ENCODE data around the gene GPATCH4. TPM values are rescaled to one million over a fixed set of nuclear protein-coding genes. Genes with fewer than 3 reads are reported as not detected.

GPATCH4 gene
- total RNA-seq, 1 experiment from 2014 or later, result 71.7 TPM

- WGBS (ENCODE audit: extremely low coverage, insufficient read length, low lambda C conversion rate), result no CpG with 5 or more reads among the region's 9 CpGs
- no peak overlapping the region for H2BK20ac ChIP-seq (ENCODE audit: low read depth, low read length, poor library complexity, severe bottlenecking)
- H3K9me3 Mint-ChIP-seq, result no peaks in the 10 kb centered on the region
Observed at GRCh38 chr1:156547982-156548381, 53.3 kb downstream of the GPATCH4 start.

More at GRCh38 chr1:156547982-156548381, 53.3 kb downstream of the GPATCH4 start:
- H3K4me1 Mint-ChIP-seq, result no peaks in the 10 kb centered on the region
- no peaks in the 10 kb centered on the region for H4K20me1 ChIP-seq (ENCODE audit: control insufficient read depth, insufficient read depth, insufficient read length)
- no peak overlapping the region for H3T11ph ChIP-seq (ENCODE audit: low read length)
- H3K27me3 Mint-ChIP-seq (ENCODE audit: low read depth), result no peaks in the 10 kb centered on the region
- H3K23me2 ChIP-seq (ENCODE audit: insufficient read length, low read depth, low read length, poor library complexity, severe bottlenecking), result no peaks in the 10 kb centered on the region
- H4K91ac ChIP-seq (ENCODE audit: insufficient read length, low read depth, low read length), result no peak overlapping the region
- H2BK15ac ChIP-seq (ENCODE audit: low read depth, low read length), result no peak overlapping the region
- no peak overlapping the region for H3K14ac ChIP-seq (ENCODE audit: insufficient read depth, low read length)
- no peaks in the 10 kb centered on the region for H3K79me2 ChIP-seq (ENCODE audit: insufficient read depth, low read length)
- no peak overlapping the region for H3K27ac ChIP-seq (ENCODE audit: insufficient read length, low read depth, low read length)
- H4K8ac ChIP-seq (replicated peaks; ENCODE audit: insufficient read length, low read depth, low read length), result no peak overlapping the region
- no peak for TF ChIP-seq CTCF (conservative IDR thresholded peaks at IDR 0.05)
- H2BK5ac ChIP-seq (ENCODE audit: insufficient read length, low read length), result no peak overlapping the region
- DNase-seq, result no peak
- no peak overlapping the region for H3K23ac ChIP-seq (ENCODE audit: insufficient read length, low read depth, low read length)
- no peak overlapping the region for H4K5ac ChIP-seq (ENCODE audit: insufficient read length, low read depth, low read length)
- no peaks in the 10 kb centered on the region for H3K4me1 ChIP-seq (ENCODE audit: insufficient read depth, low read length)
- no peak overlapping the region for H3K4me2 ChIP-seq (ENCODE audit: insufficient read depth, insufficient read length, low read length)
- H3K9ac ChIP-seq (ENCODE audit: extremely low read depth, insufficient read length, low read length), result no peak overlapping the region
- H2BK12ac ChIP-seq (ENCODE audit: insufficient read length, low read depth, low read length), result no peak overlapping the region
- H2BK120ac ChIP-seq (ENCODE audit: low read depth, low read length, poor library complexity, severe bottlenecking), result no peak overlapping the region
- peaks cover 10 to 48% (median 35%) of the 10 kb centered on the region in 3 experiments for H3K36me3 Mint-ChIP-seq (ENCODE audit: insufficient read depth in 1 of 3, low read depth in 3 of 3)
- no peaks in the 10 kb centered on the region for H3K9me3 ChIP-seq (ENCODE audit: control insufficient read depth, low read depth, low read length)
- no peak overlapping the region; a peak in 1 of 7 replicates for H3K27ac Mint-ChIP-seq
- H2AK5ac ChIP-seq (ENCODE audit: insufficient read length, low read length), result no peak overlapping the region
- H3K79me1 ChIP-seq (ENCODE audit: insufficient read depth, low read depth, low read length, poor library complexity, severe bottlenecking), result no peaks in the 10 kb centered on the region
- H3K27me3 ChIP-seq (ENCODE audit: insufficient read depth, low read length), result no peaks in the 10 kb centered on the region
- H3K56ac ChIP-seq (ENCODE audit: insufficient read length, low read depth, low read length), result no peak overlapping the region
- no peak overlapping the region for H3K4ac ChIP-seq (ENCODE audit: low read depth, low read length)
- no peak overlapping the region for H3K18ac ChIP-seq (ENCODE audit: insufficient read length, low read depth, low read length)
- H2AFZ ChIP-seq (ENCODE audit: low read length), result no peak overlapping the region
- no peak overlapping the region for H3K4me3 Mint-ChIP-seq
